RWPE2 (cell line): ENCODE data around the gene AGTPBP1.

Source experiments
- ATAC-seq: fragments of 200-7000 bp; cut with Tn5 transposase; 3 replicates; pipeline ENCODE4 v1.9.1; 2021; ENCODE audit warnings: low read depth
- DNase-seq: peaks from one replicate; pipeline ENCODE4 v3.0.0-alpha.2; 2020; ENCODE audit warnings: low spot score
- H3K27ac ChIP-seq: fragments of 450-650 bp; 2 replicates; pipeline ENCODE4 v1.5.1; 2017; ENCODE audit warnings: mild to moderate bottlenecking; ENCODE audit not compliant: poor library complexity, severe bottlenecking
- H3K27me3 ChIP-seq: fragments of 250-450 bp; sonication (Bioruptor Pico); 2 replicates; pipeline ENCODE4 v1.5.1; 2021; ENCODE audit warnings: mild to moderate bottlenecking, moderate library complexity; ENCODE audit not compliant: insufficient read depth, poor library complexity, severe bottlenecking
- H3K36me3 ChIP-seq: fragments of 250-450 bp; sonication (Bioruptor Pico); 2 replicates; pipeline ENCODE4 v1.5.1; 2020; ENCODE audit warnings: low read depth, mild to moderate bottlenecking, moderate library complexity
- H3K4me1 ChIP-seq: fragments of 250-450 bp; sonication (Bioruptor Pico); 2 replicates; pipeline ENCODE4 v1.5.1; 2021; ENCODE audit warnings: mild to moderate bottlenecking, moderate library complexity; ENCODE audit not compliant: insufficient read depth, poor library complexity, severe bottlenecking
- H3K4me3 ChIP-seq: fragments of 250-450 bp; sonication (Bioruptor Pico); 2 replicates; pipeline ENCODE4 v1.5.1; 2021; ENCODE audit warnings: mild to moderate bottlenecking, moderate library complexity; ENCODE audit not compliant: severe bottlenecking
- H3K9me3 ChIP-seq: fragments of 250-450 bp; sonication (Bioruptor Pico); 2 replicates; pipeline ENCODE4 v1.5.1; 2021; ENCODE audit warnings: mild to moderate bottlenecking, moderate library complexity; ENCODE audit not compliant: severe bottlenecking
- CTCF ChIP-seq: fragments of 450-650 bp; IDR thresholded peaks from one replicate; pipeline ENCODE4 v1.5.1; 2017; ENCODE audit warnings: mild to moderate bottlenecking, moderate library complexity; ENCODE audit not compliant: poor library complexity, severe bottlenecking

The AGTPBP1 gene

GRCh38 chr9:85685081-85685480 lies 56.7 kb downstream of the AGTPBP1 start:
- Histone ChIP-seq H3K4me1 (no peaks in the 10 kb centered on the region), H3K36me3 (no peaks in the 10 kb centered on the region), H3K9me3 (no peaks in the 10 kb centered on the region), H3K27me3 (no peaks in the 10 kb centered on the region), H3K27ac (no peak overlapping the region), H3K4me3 (no peak overlapping the region)
- TF ChIP-seq CTCF: no peak
- DNase-seq: no peak
- no peak for ATAC-seq

- no peak overlapping the region for H3K27ac ChIP-seq
- DNase-seq (no peak), ATAC-seq (no peak)
- no peaks in the 10 kb centered on the region for H3K36me3 ChIP-seq
- H3K9me3 ChIP-seq: no peaks in the 10 kb centered on the region
- no peaks in the 10 kb centered on the region for H3K4me1 ChIP-seq
- TF ChIP-seq CTCF: no peak
- no peak overlapping the region for H3K4me3 ChIP-seq
- H3K27me3 ChIP-seq: no peaks in the 10 kb centered on the region
Measured at GRCh38 chr9:85676790-85677189, 65.0 kb downstream of the AGTPBP1 start.

- no peaks in the 10 kb centered on the region for H3K27me3 ChIP-seq
Measured at GRCh38 chr9:85667374-85667773, 74.4 kb downstream of the AGTPBP1 start.

GRCh38 chr9:85666086-85666485 lies 75.7 kb downstream of the AGTPBP1 start:
- no peaks in the 10 kb centered on the region for H3K4me1 ChIP-seq
- no peak for DNase-seq
- no peaks in the 10 kb centered on the region for H3K9me3 ChIP-seq
- H3K4me3 ChIP-seq: no peak overlapping the region
- no peak for ATAC-seq
- no peak overlapping the region for H3K27ac ChIP-seq
- no peaks in the 10 kb centered on the region for H3K27me3 ChIP-seq
- no peaks in the 10 kb centered on the region; the same call in 1 of the 2 replicates for H3K36me3 ChIP-seq
- no peak for TF ChIP-seq CTCF

More at GRCh38 chr9:85667374-85667773, 74.4 kb downstream of the AGTPBP1 start:
- Histone ChIP-seq H3K4me3 (no peak overlapping the region), H3K4me1 (no peaks in the 10 kb centered on the region), H3K36me3 (no peaks in the 10 kb centered on the region; the same call in 1 of the 2 replicates), H3K9me3 (no peaks in the 10 kb centered on the region), H3K27ac (no peak overlapping the region)
- ATAC-seq: no peak
- no peak for DNase-seq
- TF ChIP-seq CTCF: no peak

- H3K4me1 ChIP-seq: no peaks in the 10 kb centered on the region
- no peaks in the 10 kb centered on the region; the same call in 1 of the 2 replicates for H3K36me3 ChIP-seq
- H3K27me3 ChIP-seq: no peaks in the 10 kb centered on the region
- ATAC-seq: no peak
- H3K4me3 ChIP-seq: no peak overlapping the region
- H3K9me3 ChIP-seq: no peaks in the 10 kb centered on the region
- no peak for TF ChIP-seq CTCF
- no peak overlapping the region for H3K27ac ChIP-seq
- no peak for DNase-seq
Measured at GRCh38 chr9:85662573-85662972, 79.2 kb downstream of the AGTPBP1 start.
